Measurements from ENCODE around the gene APLNR.

- TF ChIP-seq FOXM1 (IDR thresholded peaks at IDR 0.05; ENCODE audit: borderline replicate concordance, low read depth) (no peak), RAD21 (IDR thresholded peaks at IDR 0.05; ENCODE audit: low read depth) (no peak), MAX (IDR thresholded peaks at IDR 0.05) (no peak), CEBPB (IDR thresholded peaks at IDR 0.05) (no peak), REST (IDR thresholded peaks at IDR 0.05; ENCODE audit: low read depth) (no peak), TAF1 (IDR thresholded peaks at IDR 0.05; ENCODE audit: low read depth) (no peak), CREB1 (IDR thresholded peaks at IDR 0.05; ENCODE audit: low read depth) (no peak), USF1 (IDR thresholded peaks at IDR 0.05) (no peak), ZBTB7A (IDR thresholded peaks at IDR 0.05; ENCODE audit: low read depth) (no peak), NFIC (IDR thresholded peaks at IDR 0.05) (no peak), EGR1 (IDR thresholded peaks at IDR 0.05) (no peak), EP300 (IDR thresholded peaks at IDR 0.05; ENCODE audit: borderline replicate concordance) (no peak), TEAD4 (IDR thresholded peaks at IDR 0.05) (no peak)
Observed at GRCh38 chr11:57256119-57256518, 19.1 kb upstream of the APLNR start.

Measured in Ishikawa (cell line).